H1 (cell line): Measurements from ENCODE around the gene CHI3L1. TPM values are rescaled to one million over a fixed set of nuclear protein-coding genes. Genes with fewer than 3 reads are reported as not detected.

Experiments used
- CTCF ChIA-PET: fragments of 300-600 bp; sonication (Branson Sonifier 250); formaldehyde crosslinking; loops from one replicate; lab custom pipeline; 2021; ENCODE audit not compliant: partially characterized antibody; lab: Charles Lee
- POLR2A ChIA-PET: fragments of 300-600 bp; sonication (Branson Sonifier 250); formaldehyde crosslinking; loops from one replicate; lab custom pipeline; 2021; ENCODE audit warnings: inconsistent platforms; ENCODE audit not compliant: partially characterized antibody; lab: Charles Lee
- DNase-seq, 2 experiments: peaks; one replicate each; pipeline versions ENCODE4 v3.0.0 to v3.0.0-alpha.2; 2010 to 2022; ENCODE audit warnings: low spot score in 2 of 2, low read depth in 1 of 2, mixed read lengths in 1 of 2
- FAIRE-seq: peaks from 2 replicates; lab custom pipeline; 2011; peaks lifted over from hg19 to GRCh38; lab: Jason Lieb, UNC
- H2AFZ ChIP-seq: 2 replicates; pipeline ENCODE4 v1.8.1; 2012; ENCODE audit warnings: low read length, inconsistent platforms
- H2AK5ac ChIP-seq: 2 replicates; pipeline ENCODE4 v1.6.1; 2013; ENCODE audit warnings: low read depth, low read length
- H2BK120ac ChIP-seq: replicated peaks from 2 replicates; pipeline ENCODE3; 2013; ENCODE audit warnings: low read depth, low read length, inconsistent platforms
- H2BK12ac ChIP-seq: 2 replicates; pipeline ENCODE4 v1.6.1; 2013; ENCODE audit warnings: low read depth, low read length
- H2BK15ac ChIP-seq: 2 replicates; pipeline ENCODE4 v1.6.1; 2013; ENCODE audit warnings: low read length
- H2BK20ac ChIP-seq: 2 replicates; pipeline ENCODE4 v1.6.1; 2013; ENCODE audit warnings: low read length
- H2BK5ac ChIP-seq: 2 replicates; pipeline ENCODE4 v1.6.1; 2013; ENCODE audit warnings: low read depth, low read length
- H3K14ac ChIP-seq: 2 replicates; pipeline ENCODE4 v1.6.1; 2013; ENCODE audit warnings: inconsistent platforms; ENCODE audit not compliant: insufficient read length
- H3K18ac ChIP-seq: 2 replicates; pipeline ENCODE4 v1.6.1; 2013; ENCODE audit warnings: low read length; ENCODE audit errors: extremely low read depth
- H3K23ac ChIP-seq: 2 replicates; pipeline ENCODE4 v1.6.1; 2013; ENCODE audit warnings: inconsistent platforms; ENCODE audit not compliant: insufficient read length
- H3K23me2 ChIP-seq: 2 replicates; pipeline ENCODE4 v1.6.1; 2013; ENCODE audit warnings: low read depth, low read length
- H3K27ac ChIP-seq: 2 replicates; pipeline ENCODE4 v1.6.1; 2011; ENCODE audit warnings: low read depth, low read length, inconsistent platforms
- H3K27me3 ChIP-seq, 4 experiments: replicated peaks in 1 of 4; 1 replicate in 1 of 4; 2 replicates in 3 of 4; pipeline versions ENCODE4 v1.6.1 to v1.8.1; 2011 to 2013; ENCODE audit warnings: low read length in 3 of 4, mild to moderate bottlenecking in 3 of 4, inconsistent platforms in 2 of 4, mixed read lengths in 2 of 4, moderate library complexity in 1 of 4; ENCODE audit not compliant: control insufficient read depth in 3 of 4, insufficient read depth in 3 of 4; ENCODE audit errors: extremely low read depth in 1 of 4
- H3K36me3 ChIP-seq, 4 experiments: 2 replicates each; pipeline versions ENCODE4 v1.6.1 to v1.8.1; 2011 to 2013; ENCODE audit warnings: mild to moderate bottlenecking in 4 of 4, low read length in 3 of 4, moderate library complexity in 2 of 4, control low read depth in 1 of 4, inconsistent platforms in 1 of 4; ENCODE audit not compliant: insufficient read depth in 4 of 4, control insufficient read depth in 2 of 4
- H3K4ac ChIP-seq: replicated peaks from 2 replicates; pipeline ENCODE3; 2013; ENCODE audit warnings: low read length, low read depth, mixed read lengths, inconsistent platforms; ENCODE audit not compliant: insufficient read length
- H3K4me1 ChIP-seq, 4 experiments: replicated peaks in 1 of 4; 1 replicate in 1 of 4; 2 replicates in 3 of 4; pipeline versions ENCODE4 v1.6.1 to v1.8.1; 2011 to 2013; ENCODE audit warnings: low read length in 3 of 4, inconsistent platforms in 2 of 4, mixed read lengths in 1 of 4; ENCODE audit not compliant: insufficient read depth in 4 of 4, control insufficient read depth in 3 of 4
- H3K4me2 ChIP-seq, 2 experiments: 2 replicates each; pipeline versions ENCODE4 v1.6.1 to v1.8.1; 2011 to 2013; ENCODE audit warnings: low read depth in 2 of 2, low read length in 2 of 2, control low read depth in 1 of 2, inconsistent platforms in 1 of 2, mild to moderate bottlenecking in 1 of 2; ENCODE audit not compliant: insufficient read depth in 1 of 2
- H3K4me3 ChIP-seq, 4 experiments: fragments of 200-600, 300-600 bp in 1 of 4; sonication (generic), shearing (Covaris generic), sonication (Bioruptor Twin) in 1 of 4; 2 replicates each; pipeline versions ENCODE4 v1.5.1 to v1.8.1; 2011 to 2016; ENCODE audit warnings: low read length in 4 of 4, low read depth in 3 of 4, control low read depth in 2 of 4, inconsistent platforms in 2 of 4, mild to moderate bottlenecking in 2 of 4, mixed read lengths in 1 of 4, moderate library complexity in 1 of 4; ENCODE audit not compliant: insufficient read depth in 2 of 4; ENCODE audit errors: extremely low read depth in 1 of 4
- H3K56ac ChIP-seq: replicated peaks from 2 replicates; pipeline ENCODE3; 2013; ENCODE audit warnings: low read depth, mild to moderate bottlenecking, mixed read lengths, low read length, inconsistent platforms; ENCODE audit not compliant: insufficient read length
- H3K79me1 ChIP-seq: 2 replicates; pipeline ENCODE4 v1.6.1; 2013; ENCODE audit warnings: low read depth, low read length, control low read depth
- H3K79me2 ChIP-seq, 2 experiments: 2 replicates each; pipeline versions ENCODE4 v1.6.1 to v1.8.1; 2012 to 2013; ENCODE audit warnings: low read length in 2 of 2, mild to moderate bottlenecking in 2 of 2, inconsistent platforms in 1 of 2; ENCODE audit not compliant: insufficient read depth in 2 of 2, control insufficient read depth in 1 of 2
- H3K9ac ChIP-seq, 4 experiments: replicated peaks in 1 of 4; 1 replicate in 1 of 4; 2 replicates in 3 of 4; pipeline versions ENCODE4 v1.6.1 to v1.8.1; 2011 to 2013; ENCODE audit warnings: low read depth in 3 of 4, low read length in 3 of 4, control low read depth in 2 of 4, mild to moderate bottlenecking in 2 of 4, moderate library complexity in 2 of 4, inconsistent platforms in 1 of 4; ENCODE audit errors: extremely low read depth in 1 of 4
- H3K9me3 ChIP-seq, 2 experiments: 2 replicates each; pipeline versions ENCODE4 v1.6.1 to v1.8.1; 2012 to 2013; ENCODE audit warnings: mild to moderate bottlenecking in 2 of 2, moderate library complexity in 2 of 2, control low read depth in 1 of 2, inconsistent platforms in 1 of 2, low read depth in 1 of 2, low read length in 1 of 2, mixed read lengths in 1 of 2; ENCODE audit not compliant: insufficient read depth in 2 of 2
- H4K20me1 ChIP-seq, 2 experiments: replicated peaks in 1 of 2; 2 replicates each; pipeline versions ENCODE3 to v1.8.1; 2011 to 2013; ENCODE audit warnings: inconsistent platforms in 2 of 2, low read length in 2 of 2, mild to moderate bottlenecking in 1 of 2; ENCODE audit not compliant: insufficient read depth in 2 of 2, control insufficient read depth in 1 of 2
- H4K5ac ChIP-seq: 2 replicates; pipeline ENCODE4 v1.6.1; 2013; ENCODE audit warnings: low read length, low read depth, mixed read lengths, inconsistent platforms; ENCODE audit not compliant: insufficient read length
- H4K8ac ChIP-seq: 2 replicates; pipeline ENCODE4 v1.8.0; 2013; ENCODE audit warnings: mild to moderate bottlenecking, moderate library complexity, low read length, inconsistent platforms; ENCODE audit not compliant: insufficient read depth; ENCODE audit errors: extremely low read depth
- H4K91ac ChIP-seq: replicated peaks from 2 replicates; pipeline ENCODE3; 2013; ENCODE audit warnings: low read length, mixed read lengths, inconsistent platforms; ENCODE audit not compliant: insufficient read length
- WGBS, 2 experiments: shearing (Covaris generic) in 1 of 2; methylation state at CpG; one replicate each; pipeline versions ENCODE4 v1.1.6 to v1.1.7; 2013 to 2015; ENCODE audit warnings: low lambda C conversion rate in 2 of 2, mixed read lengths in 2 of 2, inconsistent platforms in 1 of 2, low coverage in 1 of 2, missing lambda C conversion rate in 1 of 2; ENCODE audit not compliant: insufficient replicate concordance in 2 of 2, insufficient coverage in 1 of 2, insufficient read length in 1 of 2; ENCODE audit errors: extremely low coverage in 1 of 2, missing lambda C conversion rate in 1 of 2; 5-methylcytosine and 5-hydroxymethylcytosine counted together
- polyA plus RNA-seq, 7 experiments: library from polyadenylated mRNA; depleted of rRNA in 3 of 7; stranded (reverse) in 5 of 7; unstranded in 2 of 7; fragments of >200 nt in 5 of 7; fragments of 200-250 nt in 2 of 7; gene quantifications; 1 replicate in 5 of 7; 2 replicates in 1 of 7; 4 replicates in 1 of 7; pipeline versions ENCODE4 v1.2.1 to v1.2.3, GENCODE V29; 2011 to 2013; ENCODE audit warnings: missing spikeins in 2 of 7, mixed read lengths in 2 of 7
- total RNA-seq: library from RNA; stranded (reverse); fragmentation: NEBNext Ultra II Directional; extraction: Animal tissue kit (Norgen Biotek cat#: 25700); gene quantifications from 2 replicates; pipeline ENCODE4 v1.2.1, GENCODE V29; 2021

CHI3L1 gene
- total and polyA plus RNA-seq, 2 of the 8 experiments (the other 6 are each of a cell fraction or from before 2014, with no cell fraction given) = 1.0 TPM; not detected in 1

DNA sequence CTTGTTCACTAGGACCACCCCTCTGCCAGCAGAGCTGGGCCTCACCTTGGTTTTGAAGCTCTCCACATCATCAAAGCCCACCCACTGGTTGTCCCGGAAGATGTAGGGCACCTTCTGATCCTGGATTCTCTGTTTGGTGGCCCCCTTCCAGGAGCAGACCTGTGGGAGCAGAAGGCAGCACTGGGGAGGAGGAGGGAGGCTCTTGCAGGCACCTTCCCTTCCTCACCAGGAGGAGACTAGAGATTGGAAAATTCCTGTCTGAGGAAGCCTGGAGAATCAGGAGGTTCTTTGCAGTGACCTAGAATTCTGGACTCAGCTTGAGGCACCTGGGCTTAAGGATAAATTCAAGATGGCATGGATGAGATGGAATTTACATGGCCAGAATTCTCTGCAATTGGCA lies 32.7 kb upstream of the CHI3L1 start:
- Histone ChIP-seq H3K56ac (no peak overlapping the region), H3K9ac (no peak overlapping the region), H3K18ac (no peak overlapping the region), H4K20me1 (no peaks in the 10 kb centered on the region), H3K79me2 (no peaks in the 10 kb centered on the region), H3K4ac (no peak overlapping the region), H2BK20ac (no peak overlapping the region), H3K4me2 (no peak overlapping the region), H2AFZ (no peak overlapping the region), H4K91ac (no peak overlapping the region), H3K9me3 (no peaks in the 10 kb centered on the region), H3K4me1 (peaks cover 0 to 12% (median 11%) of the 10 kb centered on the region in 4 experiments; a peak in 6 of 7 replicates), H2BK15ac (no peak overlapping the region), H3K23me2 (no peaks in the 10 kb centered on the region), H2BK12ac (no peak overlapping the region), H3K27ac (no peak overlapping the region), H3K79me1 (no peaks in the 10 kb centered on the region), H2AK5ac (no peak overlapping the region), H2BK5ac (no peak overlapping the region), H2BK120ac (no peak overlapping the region), H4K8ac (no peak overlapping the region), H3K4me3 (no peak overlapping the region), H3K36me3 (no peaks in the 10 kb centered on the region), H3K27me3 (no peaks in the 10 kb centered on the region; a peak in 1 of 7 replicates), H3K23ac (no peak overlapping the region), H4K5ac (no peak overlapping the region), H3K14ac (no peak overlapping the region)
- POLR2A ChIA-PET = interaction anchor here (1.2 kb wide), 1 partner anchor 214 kb away, joined by 4 read pairs; no protein-coding TSS in a partner anchor
- no peak for DNase-seq
- WGBS, 2 experiments = 87% methylated on average over 1 of the region's 1 CpG; no CpG with 5 or more reads in 1 of the 2 experiments
- CTCF ChIA-PET = interaction anchor here (0.6 to 18.1 kb wide), 19 partner anchors 10 to 1662 kb away, joined by 3 to 479 read pairs (median 40); partner anchors contain the start of genes ADORA1, CHI3L1, CHIT1 and MYBPH
- FAIRE-seq = no peak
